ENCODE measurements around the gene SAG. TPM values are rescaled to one million over a fixed set of nuclear protein-coding genes. Genes with fewer than 3 reads are reported as not detected.

The SAG gene
- total RNA-seq, 1 donor from 2014 or later: not detected

GRCh38 chr2:233379034-233379433, 71.4 kb downstream of the SAG start:
- no peak overlapping the region for H3K4me3 Mint-ChIP-seq (ENCODE audit: unreplicated experiment)
- peaks cover 2% of the 10 kb centered on the region for H3K9me3 Mint-ChIP-seq (ENCODE audit: unreplicated experiment)

GRCh38 chr2:233379441-233379840, 71.8 kb downstream of the SAG start:
- no peak for TF ChIP-seq CTCF (IDR thresholded peaks at IDR 0.05; ENCODE audit: partially characterized antibody, unreplicated experiment)
- H3K9me3 Mint-ChIP-seq (ENCODE audit: unreplicated experiment): peaks cover 2% of the 10 kb centered on the region
- no peaks in the 10 kb centered on the region for H3K36me3 Mint-ChIP-seq (ENCODE audit: unreplicated experiment)
- H3K4me3 Mint-ChIP-seq (ENCODE audit: unreplicated experiment): no peak overlapping the region
- peaks cover 17% of the 10 kb centered on the region for H3K4me1 Mint-ChIP-seq (ENCODE audit: low read depth, unreplicated experiment)
- no peak for DNase-seq
- H3K27ac Mint-ChIP-seq (ENCODE audit: unreplicated experiment): no peak overlapping the region
- H3K27me3 Mint-ChIP-seq (ENCODE audit: unreplicated experiment): peaks cover 2% of the 10 kb centered on the region

More at GRCh38 chr2:233379034-233379433, 71.4 kb downstream of the SAG start:
- TF ChIP-seq CTCF (IDR thresholded peaks at IDR 0.05; ENCODE audit: partially characterized antibody, unreplicated experiment): no peak
- no peak overlapping the region for H3K27ac Mint-ChIP-seq (ENCODE audit: unreplicated experiment)
- no peak for DNase-seq
- H3K27me3 Mint-ChIP-seq (ENCODE audit: unreplicated experiment): peaks cover 2% of the 10 kb centered on the region
- peaks cover 13% of the 10 kb centered on the region for H3K4me1 Mint-ChIP-seq (ENCODE audit: low read depth, unreplicated experiment)
- H3K36me3 Mint-ChIP-seq (ENCODE audit: unreplicated experiment): no peaks in the 10 kb centered on the region

GRCh38 chr2:233380132-233380895, 72.7 kb downstream of the SAG start:
- peaks cover 2% of the 10 kb centered on the region for H3K27me3 Mint-ChIP-seq (ENCODE audit: unreplicated experiment)
- no peaks in the 10 kb centered on the region for H3K36me3 Mint-ChIP-seq (ENCODE audit: unreplicated experiment)
- peaks cover 21% of the 10 kb centered on the region for H3K4me1 Mint-ChIP-seq (ENCODE audit: low read depth, unreplicated experiment)
- no peak overlapping the region for H3K4me3 Mint-ChIP-seq (ENCODE audit: unreplicated experiment)
- DNase-seq: no peak
- no peak for TF ChIP-seq CTCF (IDR thresholded peaks at IDR 0.05; ENCODE audit: partially characterized antibody, unreplicated experiment)
- H3K27ac Mint-ChIP-seq (ENCODE audit: unreplicated experiment): no peak overlapping the region
- H3K9me3 Mint-ChIP-seq (ENCODE audit: unreplicated experiment): peaks cover 2% of the 10 kb centered on the region

DNA sequence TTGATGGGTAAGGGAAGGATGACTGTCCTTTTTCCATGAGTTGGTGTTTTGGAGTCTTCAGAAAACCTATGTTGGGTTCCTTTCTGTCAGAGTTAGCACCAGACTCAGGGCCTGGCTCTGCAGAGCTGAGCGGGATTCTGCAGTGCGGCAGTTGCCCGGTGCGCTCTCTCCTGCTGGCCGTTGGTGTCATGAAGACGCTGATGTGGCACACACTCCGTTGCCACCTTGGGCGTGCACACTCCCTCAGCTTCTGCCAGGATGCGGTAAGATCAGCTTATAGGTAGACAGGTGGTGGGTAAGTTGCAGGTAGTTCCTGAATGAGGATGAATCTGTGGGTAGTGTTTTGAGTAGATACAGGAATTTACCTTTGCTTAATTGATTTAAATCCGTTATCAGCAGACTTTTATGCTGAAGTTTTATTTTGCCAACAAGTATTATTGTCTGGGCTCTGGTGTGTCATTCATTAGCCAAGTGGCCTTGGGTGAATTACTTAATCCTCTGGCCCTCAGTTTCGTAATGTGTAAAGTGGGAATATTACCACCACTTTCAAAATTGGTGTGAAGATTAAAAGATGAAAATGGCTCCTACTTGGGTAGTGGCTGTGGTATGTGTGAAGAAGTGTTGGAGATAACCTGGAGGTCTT, 73.5 kb downstream of the SAG start:
- Mint-ChIP-seq H3K4me3 (ENCODE audit: unreplicated experiment) (no peak overlapping the region), H3K36me3 (ENCODE audit: unreplicated experiment) (no peaks in the 10 kb centered on the region), H3K27ac (ENCODE audit: unreplicated experiment) (no peak overlapping the region), H3K4me1 (ENCODE audit: low read depth, unreplicated experiment) (peaks cover 25% of the 10 kb centered on the region), H3K9me3 (ENCODE audit: unreplicated experiment) (peaks cover 2% of the 10 kb centered on the region), H3K27me3 (ENCODE audit: unreplicated experiment) (peaks cover 2% of the 10 kb centered on the region)
- no peak for DNase-seq
- no peak for TF ChIP-seq CTCF (IDR thresholded peaks at IDR 0.05; ENCODE audit: partially characterized antibody, unreplicated experiment)

DNA sequence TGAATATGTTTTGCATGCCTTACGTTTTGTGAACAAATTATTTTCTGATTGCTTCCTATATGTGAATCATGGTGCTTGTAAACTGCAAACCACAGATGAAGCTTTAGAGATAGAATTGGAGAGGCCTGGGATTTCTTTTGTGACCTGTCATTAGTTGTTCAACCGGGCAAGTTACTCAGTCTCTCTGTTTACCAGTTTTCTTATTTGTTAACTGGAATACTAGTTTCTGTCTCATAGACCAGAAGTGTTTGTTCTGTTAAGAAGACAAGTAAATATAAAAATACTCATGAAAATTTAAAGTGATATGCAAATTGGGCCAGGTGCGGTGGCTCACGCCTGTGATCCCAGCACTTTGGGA, 74.0 kb downstream of the SAG start:
- H3K4me1 Mint-ChIP-seq (ENCODE audit: low read depth, unreplicated experiment): peaks cover 28% of the 10 kb centered on the region
- no peak overlapping the region for H3K27ac Mint-ChIP-seq (ENCODE audit: unreplicated experiment)
- no peaks in the 10 kb centered on the region for H3K36me3 Mint-ChIP-seq (ENCODE audit: unreplicated experiment)
- no peak for DNase-seq
- peaks cover 2% of the 10 kb centered on the region for H3K27me3 Mint-ChIP-seq (ENCODE audit: unreplicated experiment)
- H3K4me3 Mint-ChIP-seq (ENCODE audit: unreplicated experiment): no peak overlapping the region
- peaks cover 2% of the 10 kb centered on the region for H3K9me3 Mint-ChIP-seq (ENCODE audit: unreplicated experiment)
- TF ChIP-seq CTCF (IDR thresholded peaks at IDR 0.05; ENCODE audit: partially characterized antibody, unreplicated experiment): no peak

All from glutamatergic neuron (in vitro differentiated cells).